GM19463 (cell line): ENCODE data around the gene EMC10.

Source experiments
- ATAC-seq: cut with Tn5 transposase; IDR thresholded peaks from one replicate; pipeline ENCODE4 v1.9.1; 2021; ENCODE audit warnings: mild to moderate bottlenecking, moderate library complexity; ENCODE audit not compliant: unreplicated experiment

EMC10 gene

DNA sequence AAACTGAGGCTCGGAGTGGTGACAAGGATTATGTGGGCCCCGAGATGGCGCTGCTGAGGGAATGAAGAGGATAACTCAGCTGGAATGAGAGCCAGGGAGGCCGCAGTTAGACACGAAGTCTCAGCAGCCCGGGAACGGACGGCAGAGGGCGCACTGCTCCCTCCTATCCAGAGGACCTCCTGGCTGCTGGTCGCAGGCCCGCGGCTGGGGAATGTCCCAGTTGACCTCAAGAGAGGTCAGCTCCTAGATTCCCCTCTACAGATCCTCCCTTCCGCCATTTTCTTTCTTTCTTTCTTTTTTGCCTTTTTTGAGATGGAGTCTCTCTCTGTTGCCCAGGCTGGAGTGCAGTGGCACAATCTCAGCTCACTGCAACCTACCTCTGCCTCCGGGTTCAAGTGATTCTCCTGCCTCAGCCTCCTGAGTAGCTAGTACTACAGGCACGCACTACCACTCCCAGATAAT, 61.5 kb downstream of the EMC10 start:
- ATAC-seq = no peak
